HuH-7.5 (cell line): ENCODE data around the gene SORBS2.

ENCODE experiments used
- DNase-seq: peaks from one replicate; pipeline ENCODE4 v3.0.0; 2011; ENCODE audit warnings: low spot score

The SORBS2 gene

GRCh38 chr4:185805262-185805802 lies 6.7 kb downstream of the SORBS2 start:
- DNase-seq, result no peak

GRCh38 chr4:185803022-185803421 lies 9.0 kb downstream of the SORBS2 start:
- no peak for DNase-seq

- DNase-seq, result no peak
Measured at GRCh38 chr4:185801471-185801870, 10.5 kb downstream of the SORBS2 start.

GRCh38 chr4:185800266-185800945 lies 11.6 kb downstream of the SORBS2 start:
- DNase-seq, result no peak

- no peak for DNase-seq
Measured at GRCh38 chr4:185799442-185799841, 12.6 kb downstream of the SORBS2 start.

- no peak for DNase-seq
Measured at GRCh38 chr4:185797596-185798338, 14.2 kb downstream of the SORBS2 start.

GRCh38 chr4:185797018-185797417 lies 15.0 kb downstream of the SORBS2 start:
- no peak for DNase-seq

GRCh38 chr4:185796176-185796575 lies 15.8 kb downstream of the SORBS2 start:
- no peak for DNase-seq

GRCh38 chr4:185794637-185795036 lies 17.4 kb downstream of the SORBS2 start:
- no peak for DNase-seq

GRCh38 chr4:185793716-185794115 lies 18.3 kb downstream of the SORBS2 start:
- DNase-seq, result no peak

GRCh38 chr4:185793116-185793485 lies 18.9 kb downstream of the SORBS2 start:
- DNase-seq, result no peak

- DNase-seq, result no peak
Measured at GRCh38 chr4:185792384-185793115, 19.4 kb downstream of the SORBS2 start.

- DNase-seq, result no peak
Measured at GRCh38 chr4:185787926-185788679, 23.9 kb downstream of the SORBS2 start.

GRCh38 chr4:185786422-185786821 lies 25.6 kb downstream of the SORBS2 start:
- no peak for DNase-seq

- no peak for DNase-seq
Measured at GRCh38 chr4:185783574-185783973, 28.4 kb downstream of the SORBS2 start.

GRCh38 chr4:185782523-185782922 lies 29.5 kb downstream of the SORBS2 start:
- no peak for DNase-seq

GRCh38 chr4:185781555-185782215 lies 30.3 kb downstream of the SORBS2 start:
- no peak for DNase-seq

GRCh38 chr4:185780472-185780871 lies 31.5 kb downstream of the SORBS2 start:
- no peak for DNase-seq

- DNase-seq, result no peak
Measured at GRCh38 chr4:185779517-185779916, 32.5 kb downstream of the SORBS2 start.

GRCh38 chr4:185778307-185778706 lies 33.7 kb downstream of the SORBS2 start:
- no peak for DNase-seq

GRCh38 chr4:185775792-185776555 lies 36.0 kb downstream of the SORBS2 start:
- no peak for DNase-seq
